GM13977 (cell line): ENCODE results near the gene PHF3.

Experiments
- DNase-seq: peaks from one replicate; pipeline ENCODE4 v3.0.0; 2012; ENCODE audit warnings: low spot score
- CTCF ChIP-seq: IDR thresholded peaks from 2 replicates; pipeline ENCODE4 v1.5.1; 2012; ENCODE audit warnings: mild to moderate bottlenecking, control low read depth; ENCODE audit not compliant: insufficient read depth; ENCODE audit errors: extremely low read depth, missing control alignments
- in situ Hi-C: fragments of 300-500 bp; cut with MboI; formaldehyde crosslinking; loops from one replicate; pipeline ENCODE4 v1.12.0; 2022; ENCODE audit warnings: low sequenced_read_pairs, low pct_unique_long_range_greater_than_20kb, mixed read lengths, inconsistent platforms; ENCODE audit not compliant: unreplicated experiment

The PHF3 gene

GRCh38 chr6:63708631-63709030 is 73.0 kb downstream of the PHF3 start:
- no peak for DNase-seq
- no peak for TF ChIP-seq CTCF
- in situ Hi-C loops = no loop called here

GRCh38 chr6:63709148-63709547 is 73.5 kb downstream of the PHF3 start:
- in situ Hi-C loops = no loop called here
- DNase-seq = no peak
- no peak for TF ChIP-seq CTCF

- in situ Hi-C loops = no loop called here
- no peak for TF ChIP-seq CTCF
- DNase-seq = no peak
These were observed 77.7 kb downstream of the PHF3 start for GRCh38 chr6:63713332-63713731.

GRCh38 chr6:63714091-63714490 is 78.5 kb downstream of the PHF3 start:
- in situ Hi-C loops = no loop called here
- DNase-seq = no peak
- TF ChIP-seq CTCF = no peak

- no peak for TF ChIP-seq CTCF
- DNase-seq = no peak
- in situ Hi-C loops = no loop called here
These were observed 80.6 kb downstream of the PHF3 start for GRCh38 chr6:63716169-63716568.

GRCh38 chr6:63721181-63721580 is 85.6 kb downstream of the PHF3 start:
- DNase-seq = no peak
- in situ Hi-C loops = no loop called here
- no peak for TF ChIP-seq CTCF

GRCh38 chr6:63724721-63725120 is 89.1 kb downstream of the PHF3 start:
- no peak for DNase-seq
- TF ChIP-seq CTCF = no peak
- in situ Hi-C loops = no loop called here
